Gastroesophageal sphincter (tissue), 3 donors: ENCODE results near the gene TXNRD3.

Source experiments
- EP300 ChIP-seq: sonication (generic); formaldehyde crosslinking; IDR thresholded peaks from one replicate; pipeline ENCODE4 v1.6.1; 2017; ENCODE audit warnings: antibody characterized with exemption, mild to moderate bottlenecking
- POLR2AphosphoS5 ChIP-seq: sonication (generic); formaldehyde crosslinking; IDR thresholded peaks from one replicate; pipeline ENCODE4 v1.6.1; 2017; ENCODE audit warnings: antibody characterized with exemption
- TF ChIP-seq, protein P1 (sequence below), 4 experiments: fragments of 200-600 bp in 2 of 4; fragments of 450-650 bp in 2 of 4; sonication (generic) in 1 of 4; IDR thresholded peaks; one replicate each; pipeline ENCODE4 v1.5.1; 2017 to 2019; ENCODE audit warnings: antibody characterized with exemption in 4 of 4, mild to moderate bottlenecking in 2 of 4, moderate library complexity in 2 of 4

DNA sequence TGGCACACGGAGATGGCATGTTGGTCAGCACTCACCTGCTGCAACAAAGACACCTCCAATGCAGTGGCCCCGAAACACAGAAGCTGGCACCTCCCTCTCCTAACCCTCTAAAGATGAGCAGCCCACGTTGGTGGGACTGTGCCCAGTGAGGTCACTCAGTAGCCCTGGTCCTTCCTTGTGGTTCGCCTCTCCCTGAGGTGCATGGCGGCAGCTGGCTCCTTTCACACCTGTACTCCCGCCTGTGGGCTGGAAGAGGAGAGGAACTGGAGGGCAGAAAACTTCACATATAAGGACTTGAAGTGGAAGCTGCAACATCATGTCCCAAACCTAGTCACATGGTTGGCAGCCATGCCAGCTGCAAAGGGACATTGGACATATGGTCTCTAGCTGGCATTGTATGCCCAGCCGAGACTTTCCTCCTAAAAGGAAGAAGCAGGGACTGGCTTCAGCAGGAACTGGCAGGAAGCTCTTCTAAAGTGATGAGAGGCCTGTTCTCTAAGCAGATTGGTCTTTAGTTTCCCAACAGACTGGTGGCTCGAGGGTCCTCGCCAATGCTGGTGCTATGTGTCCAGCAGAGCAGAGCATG lies 85.4 kb downstream of the TXNRD3 start:
- TF ChIP-seq, protein P1, sequence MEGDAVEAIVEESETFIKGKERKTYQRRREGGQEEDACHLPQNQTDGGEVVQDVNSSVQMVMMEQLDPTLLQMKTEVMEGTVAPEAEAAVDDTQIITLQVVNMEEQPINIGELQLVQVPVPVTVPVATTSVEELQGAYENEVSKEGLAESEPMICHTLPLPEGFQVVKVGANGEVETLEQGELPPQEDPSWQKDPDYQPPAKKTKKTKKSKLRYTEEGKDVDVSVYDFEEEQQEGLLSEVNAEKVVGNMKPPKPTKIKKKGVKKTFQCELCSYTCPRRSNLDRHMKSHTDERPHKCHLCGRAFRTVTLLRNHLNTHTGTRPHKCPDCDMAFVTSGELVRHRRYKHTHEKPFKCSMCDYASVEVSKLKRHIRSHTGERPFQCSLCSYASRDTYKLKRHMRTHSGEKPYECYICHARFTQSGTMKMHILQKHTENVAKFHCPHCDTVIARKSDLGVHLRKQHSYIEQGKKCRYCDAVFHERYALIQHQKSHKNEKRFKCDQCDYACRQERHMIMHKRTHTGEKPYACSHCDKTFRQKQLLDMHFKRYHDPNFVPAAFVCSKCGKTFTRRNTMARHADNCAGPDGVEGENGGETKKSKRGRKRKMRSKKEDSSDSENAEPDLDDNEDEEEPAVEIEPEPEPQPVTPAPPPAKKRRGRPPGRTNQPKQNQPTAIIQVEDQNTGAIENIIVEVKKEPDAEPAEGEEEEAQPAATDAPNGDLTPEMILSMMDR (IDR thresholded peaks at IDR 0.05), result no peak
- no peak for TF ChIP-seq POLR2AphosphoS5
- no peak for TF ChIP-seq EP300
